Measurements from ENCODE around the gene MCRS1. TPM values are rescaled to one million over a fixed set of nuclear protein-coding genes. Genes with fewer than 3 reads are reported as not detected.
A peak's percentile ranks its signal among the peaks of the same experiment; 100 is the strongest.

MCRS1 gene
- total RNA-seq, 1 donor from 2014 or later = 33.9 TPM

- Histone ChIP-seq H3K27ac (ENCODE audit: low read depth, low read length) (no peak overlapping the region), H3K9ac (ENCODE audit: low read depth in 1 of 3, low read length in 3 of 3) (no peak overlapping the region), H3K4me1 (ENCODE audit: control insufficient read depth in 3 of 3, insufficient read depth in 3 of 3, low read length in 3 of 3) (peaks cover 0 to under 1% (median 0%) of the 10 kb centered on the region in 3 donors), H3K4me3 (ENCODE audit: low read length in 3 of 3) (no peak overlapping the region), H3K9me3 (ENCODE audit: control insufficient read depth in 3 of 3, low read length in 3 of 3) (no peaks in the 10 kb centered on the region), H3K27me3 (ENCODE audit: control insufficient read depth in 3 of 3, insufficient read depth in 3 of 3, low read length in 3 of 3) (no peaks in the 10 kb centered on the region), H3K36me3 (ENCODE audit: control insufficient read depth in 3 of 3, insufficient read depth in 3 of 3, low read length in 3 of 3) (peaks cover 2 to 7% (median 3%) of the 10 kb centered on the region in 3 donors)
Observed at GRCh38 chr12:49603721-49604120, 35.8 kb upstream of the MCRS1 start.

- no peak overlapping the region for H3K4me3 ChIP-seq (ENCODE audit: low read length in 3 of 3)
- no peak overlapping the region for H3K9ac ChIP-seq (ENCODE audit: low read depth in 1 of 3, low read length in 3 of 3)
- no peak overlapping the region for H3K27ac ChIP-seq (ENCODE audit: low read depth, low read length)
- no peaks in the 10 kb centered on the region for H3K9me3 ChIP-seq (ENCODE audit: control insufficient read depth in 3 of 3, low read length in 3 of 3)
- no peaks in the 10 kb centered on the region for H3K4me1 ChIP-seq (ENCODE audit: control insufficient read depth in 3 of 3, insufficient read depth in 3 of 3, low read length in 3 of 3)
- peaks cover 2 to 7% (median 3%) of the 10 kb centered on the region in 3 donors for H3K36me3 ChIP-seq (ENCODE audit: control insufficient read depth in 3 of 3, insufficient read depth in 3 of 3, low read length in 3 of 3)
- H3K27me3 ChIP-seq (ENCODE audit: control insufficient read depth in 3 of 3, insufficient read depth in 3 of 3, low read length in 3 of 3) = no peaks in the 10 kb centered on the region
Observed at GRCh38 chr12:49599961-49600360, 32.0 kb upstream of the MCRS1 start.

- Histone ChIP-seq H3K9ac (ENCODE audit: low read depth in 1 of 3, low read length in 3 of 3) (no peak overlapping the region), H3K27ac (ENCODE audit: low read depth, low read length) (no peak overlapping the region), H3K9me3 (ENCODE audit: control insufficient read depth in 3 of 3, low read length in 3 of 3) (no peaks in the 10 kb centered on the region), H3K4me3 (ENCODE audit: low read length in 3 of 3) (no peak overlapping the region), H3K4me1 (ENCODE audit: control insufficient read depth in 3 of 3, insufficient read depth in 3 of 3, low read length in 3 of 3) (no peaks in the 10 kb centered on the region), H3K36me3 (ENCODE audit: control insufficient read depth in 3 of 3, insufficient read depth in 3 of 3, low read length in 3 of 3) (peaks cover 2 to 7% (median 3%) of the 10 kb centered on the region in 3 donors), H3K27me3 (ENCODE audit: control insufficient read depth in 3 of 3, insufficient read depth in 3 of 3, low read length in 3 of 3) (no peaks in the 10 kb centered on the region)
Observed at GRCh38 chr12:49598527-49598926, 30.6 kb upstream of the MCRS1 start.

- H3K4me1 ChIP-seq (ENCODE audit: control insufficient read depth in 3 of 3, insufficient read depth in 3 of 3, low read length in 3 of 3) = peaks cover 10 to 14% (median 11%) of the 10 kb centered on the region in 3 donors
- H3K27me3 ChIP-seq (ENCODE audit: control insufficient read depth in 3 of 3, insufficient read depth in 3 of 3, low read length in 3 of 3) = no peaks in the 10 kb centered on the region
- H3K9ac ChIP-seq (ENCODE audit: low read depth in 1 of 3, low read length in 3 of 3) = peak overlapping the region in 1 of 3 donors; percentile 33
- H3K36me3 ChIP-seq (ENCODE audit: control insufficient read depth in 3 of 3, insufficient read depth in 3 of 3, low read length in 3 of 3) = peaks cover 4 to 12% (median 11%) of the 10 kb centered on the region in 3 donors
- no peaks in the 10 kb centered on the region for H3K9me3 ChIP-seq (ENCODE audit: control insufficient read depth in 3 of 3, low read length in 3 of 3)
- H3K4me3 ChIP-seq (ENCODE audit: low read length in 3 of 3) = no peak overlapping the region
- no peak overlapping the region for H3K27ac ChIP-seq (ENCODE audit: low read depth, low read length)
Observed at GRCh38 chr12:49588721-49589516, 21.0 kb upstream of the MCRS1 start.

GRCh38 chr12:49588281-49588680, 20.3 kb upstream of the MCRS1 start:
- H3K27me3 ChIP-seq (ENCODE audit: control insufficient read depth in 3 of 3, insufficient read depth in 3 of 3, low read length in 3 of 3) = no peaks in the 10 kb centered on the region
- H3K4me3 ChIP-seq (ENCODE audit: low read length in 3 of 3) = no peak overlapping the region
- H3K9me3 ChIP-seq (ENCODE audit: control insufficient read depth in 3 of 3, low read length in 3 of 3) = no peaks in the 10 kb centered on the region
- H3K9ac ChIP-seq (ENCODE audit: low read depth in 1 of 3, low read length in 3 of 3) = no peak overlapping the region
- H3K4me1 ChIP-seq (ENCODE audit: control insufficient read depth in 3 of 3, insufficient read depth in 3 of 3, low read length in 3 of 3) = peaks cover 16 to 20% (median 17%) of the 10 kb centered on the region in 3 donors
- H3K27ac ChIP-seq (ENCODE audit: low read depth, low read length) = no peak overlapping the region
- H3K36me3 ChIP-seq (ENCODE audit: control insufficient read depth in 3 of 3, insufficient read depth in 3 of 3, low read length in 3 of 3) = peaks cover 4 to 15% (median 12%) of the 10 kb centered on the region in 3 donors

- peaks cover 4 to 15% (median 12%) of the 10 kb centered on the region in 3 donors for H3K36me3 ChIP-seq (ENCODE audit: control insufficient read depth in 3 of 3, insufficient read depth in 3 of 3, low read length in 3 of 3)
- H3K4me3 ChIP-seq (ENCODE audit: low read length in 3 of 3) = no peak overlapping the region
- H3K27me3 ChIP-seq (ENCODE audit: control insufficient read depth in 3 of 3, insufficient read depth in 3 of 3, low read length in 3 of 3) = no peaks in the 10 kb centered on the region
- no peak overlapping the region for H3K9ac ChIP-seq (ENCODE audit: low read depth in 1 of 3, low read length in 3 of 3)
- peaks cover 24 to 26% (median 26%) of the 10 kb centered on the region in 3 donors for H3K4me1 ChIP-seq (ENCODE audit: control insufficient read depth in 3 of 3, insufficient read depth in 3 of 3, low read length in 3 of 3)
- H3K9me3 ChIP-seq (ENCODE audit: control insufficient read depth in 3 of 3, low read length in 3 of 3) = no peaks in the 10 kb centered on the region
- H3K27ac ChIP-seq (ENCODE audit: low read depth, low read length) = no peak overlapping the region
Observed at GRCh38 chr12:49587174-49587908, 19.4 kb upstream of the MCRS1 start.

GRCh38 chr12:49585477-49586459, 17.8 kb upstream of the MCRS1 start:
- no peak overlapping the region for H3K27ac ChIP-seq (ENCODE audit: low read depth, low read length)
- H3K36me3 ChIP-seq (ENCODE audit: control insufficient read depth in 3 of 3, insufficient read depth in 3 of 3, low read length in 3 of 3) = peaks cover 0 to 15% (median 7%) of the 10 kb centered on the region in 3 donors
- H3K9me3 ChIP-seq (ENCODE audit: control insufficient read depth in 3 of 3, low read length in 3 of 3) = no peaks in the 10 kb centered on the region
- H3K9ac ChIP-seq (ENCODE audit: low read depth in 1 of 3, low read length in 3 of 3) = no peak overlapping the region
- H3K4me3 ChIP-seq (ENCODE audit: low read length in 3 of 3) = no peak overlapping the region
- H3K4me1 ChIP-seq (ENCODE audit: control insufficient read depth in 3 of 3, insufficient read depth in 3 of 3, low read length in 3 of 3) = peaks cover 35 to 37% (median 36%) of the 10 kb centered on the region in 3 donors
- no peaks in the 10 kb centered on the region for H3K27me3 ChIP-seq (ENCODE audit: control insufficient read depth in 3 of 3, insufficient read depth in 3 of 3, low read length in 3 of 3)

- Histone ChIP-seq H3K4me1 (ENCODE audit: control insufficient read depth in 3 of 3, insufficient read depth in 3 of 3, low read length in 3 of 3) (peaks cover 42 to 45% (median 45%) of the 10 kb centered on the region in 3 donors), H3K36me3 (ENCODE audit: control insufficient read depth in 3 of 3, insufficient read depth in 3 of 3, low read length in 3 of 3) (peaks cover 0 to 15% (median 7%) of the 10 kb centered on the region in 3 donors), H3K27ac (ENCODE audit: low read depth, low read length) (peak overlapping the region; percentile 41), H3K9me3 (ENCODE audit: control insufficient read depth in 3 of 3, low read length in 3 of 3) (no peaks in the 10 kb centered on the region), H3K9ac (ENCODE audit: low read depth in 1 of 3, low read length in 3 of 3) (no peak overlapping the region), H3K4me3 (ENCODE audit: low read length in 3 of 3) (peak overlapping the region in 1 of 3 donors; percentile 2), H3K27me3 (ENCODE audit: control insufficient read depth in 3 of 3, insufficient read depth in 3 of 3, low read length in 3 of 3) (no peaks in the 10 kb centered on the region)
Observed at GRCh38 chr12:49584591-49584990, 16.6 kb upstream of the MCRS1 start.

- H3K27me3 ChIP-seq (ENCODE audit: control insufficient read depth in 3 of 3, insufficient read depth in 3 of 3, low read length in 3 of 3) = no peaks in the 10 kb centered on the region
- H3K9ac ChIP-seq (ENCODE audit: low read depth in 1 of 3, low read length in 3 of 3) = no peak overlapping the region
- H3K27ac ChIP-seq (ENCODE audit: low read depth, low read length) = peak overlapping the region; percentile 26
- peak overlapping the region in 1 of 3 donors; percentile 22 for H3K4me3 ChIP-seq (ENCODE audit: low read length in 3 of 3)
- no peaks in the 10 kb centered on the region for H3K9me3 ChIP-seq (ENCODE audit: control insufficient read depth in 3 of 3, low read length in 3 of 3)
- peaks cover 0 to 15% (median 7%) of the 10 kb centered on the region in 3 donors for H3K36me3 ChIP-seq (ENCODE audit: control insufficient read depth in 3 of 3, insufficient read depth in 3 of 3, low read length in 3 of 3)
- H3K4me1 ChIP-seq (ENCODE audit: control insufficient read depth in 3 of 3, insufficient read depth in 3 of 3, low read length in 3 of 3) = peaks cover 38 to 44% (median 42%) of the 10 kb centered on the region in 3 donors
Observed at GRCh38 chr12:49583366-49584094, 15.6 kb upstream of the MCRS1 start.

Data from skeletal muscle tissue (tissue), 4 donors.